ENCODE results near the gene COL21A1.

The COL21A1 gene

DNA sequence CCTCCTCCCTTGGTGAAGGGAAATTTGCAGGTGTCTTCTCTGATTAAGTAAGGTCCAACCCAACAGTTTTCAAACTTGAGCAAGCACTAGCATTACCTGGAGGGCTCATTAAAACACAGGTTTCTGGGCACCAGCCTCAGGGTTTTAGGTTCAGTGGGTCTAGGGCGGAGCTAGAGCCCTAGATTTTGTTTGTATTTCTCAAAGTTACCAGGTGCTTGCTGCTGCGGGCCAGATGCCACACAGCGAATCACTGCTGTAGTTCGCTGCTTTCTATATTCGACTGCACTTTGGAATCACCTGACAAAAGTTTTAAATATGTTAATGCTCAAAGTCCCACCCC lies 869 bp downstream of the COL21A1 start:
- DNase-seq = no peak

DNA sequence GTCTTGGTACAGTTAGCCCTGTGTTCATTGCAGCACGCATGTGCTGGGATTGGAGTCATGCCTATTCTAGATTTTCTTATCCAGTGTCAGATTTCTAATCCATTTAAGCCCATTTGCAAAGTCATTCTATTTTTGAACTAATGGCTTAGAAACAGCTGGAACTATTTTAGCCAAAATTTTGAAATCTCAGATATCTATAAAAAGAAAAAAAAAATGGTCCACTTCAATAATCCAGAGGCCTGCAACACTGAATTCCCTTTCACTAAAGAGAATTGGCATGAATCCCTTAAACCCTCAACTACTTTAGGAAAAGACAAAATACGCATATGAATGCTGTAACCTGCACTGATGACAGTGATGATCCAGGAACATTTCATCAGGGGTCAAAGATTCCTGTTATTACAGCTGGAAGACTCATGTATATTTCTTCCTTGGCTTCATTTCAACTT lies 1.5 kb downstream of the COL21A1 start:
- DNase-seq = no peak

DNA sequence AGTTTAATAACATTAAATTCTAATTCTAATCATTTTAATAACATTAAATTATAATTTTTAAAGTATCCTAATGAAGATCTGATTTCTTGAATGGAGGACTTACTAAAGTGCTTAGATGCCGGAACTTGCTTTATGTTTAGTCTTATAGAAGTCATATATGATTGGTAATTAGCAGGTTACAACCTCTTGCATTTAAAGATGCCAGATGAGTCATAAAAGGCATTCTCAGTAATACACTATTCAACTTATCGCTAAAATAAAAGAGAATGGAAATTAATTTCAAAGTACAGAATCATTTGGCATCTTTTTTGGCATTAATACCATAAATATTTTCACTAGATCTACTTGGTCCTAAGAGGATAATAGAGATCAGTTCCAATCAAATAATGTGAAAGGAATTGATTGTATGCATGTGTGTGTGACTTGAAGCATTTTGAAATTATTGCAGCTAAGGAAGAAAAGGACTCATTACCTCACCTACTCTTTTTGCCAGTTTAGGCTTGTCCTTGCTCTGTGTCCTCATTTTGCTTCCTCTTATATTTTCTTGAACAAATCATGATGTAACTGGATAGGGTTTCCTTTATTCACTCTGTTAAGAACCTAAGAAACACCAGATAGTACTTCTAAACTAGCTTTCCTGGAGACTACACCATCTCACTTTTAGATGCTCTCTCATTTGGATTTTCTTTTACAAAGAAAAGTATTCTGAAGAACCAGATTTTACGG lies 2.7 kb downstream of the COL21A1 start:
- DNase-seq = no peak

DNA sequence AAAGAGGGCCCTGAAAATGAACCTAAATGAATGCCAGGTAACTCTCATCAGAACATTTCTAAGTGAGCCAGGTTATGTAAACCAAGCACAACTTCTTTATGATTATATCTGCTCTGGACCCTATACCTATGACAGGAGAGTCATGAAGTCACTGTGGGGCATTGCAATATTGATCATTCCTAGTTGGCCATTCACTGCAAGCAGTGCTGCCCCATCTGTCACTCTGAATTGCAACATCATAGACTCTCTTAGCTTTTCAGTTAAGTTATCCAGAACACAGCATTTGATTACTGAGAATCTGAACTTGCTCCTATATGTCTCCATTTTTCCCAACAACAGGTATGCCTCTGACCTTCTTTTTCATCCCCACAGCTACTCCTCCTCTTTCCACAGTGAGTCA lies 3.3 kb downstream of the COL21A1 start:
- no peak for DNase-seq

DNA sequence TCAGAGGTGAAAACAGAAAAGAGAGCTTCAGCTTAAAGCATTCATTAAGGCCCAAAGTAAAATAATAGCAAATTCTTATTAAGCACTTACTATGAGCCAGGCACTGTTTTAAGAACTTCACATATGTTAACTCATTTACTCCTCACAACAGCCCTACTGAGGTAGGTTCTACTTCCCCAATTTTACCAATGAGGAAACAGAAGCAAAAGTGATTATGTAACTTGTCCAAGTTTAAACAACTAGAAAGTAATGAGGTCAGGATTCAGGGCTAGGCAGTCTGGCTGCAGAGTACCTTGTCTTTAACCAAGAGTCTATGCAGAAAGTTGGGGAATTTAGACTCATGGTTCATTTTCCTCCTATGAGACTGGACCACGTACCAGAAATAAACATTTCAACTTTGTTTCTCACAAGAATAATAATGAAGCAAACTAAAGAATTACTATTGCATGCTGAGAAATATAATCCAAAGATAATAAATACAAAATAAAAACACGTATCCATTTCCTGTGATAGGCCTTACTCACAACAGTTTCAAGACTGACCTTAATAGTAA lies 3.8 kb downstream of the COL21A1 start:
- no peak for DNase-seq

GRCh38 chr6:56242346-56242745 lies 5.0 kb downstream of the COL21A1 start:
- DNase-seq = no peak

DNA sequence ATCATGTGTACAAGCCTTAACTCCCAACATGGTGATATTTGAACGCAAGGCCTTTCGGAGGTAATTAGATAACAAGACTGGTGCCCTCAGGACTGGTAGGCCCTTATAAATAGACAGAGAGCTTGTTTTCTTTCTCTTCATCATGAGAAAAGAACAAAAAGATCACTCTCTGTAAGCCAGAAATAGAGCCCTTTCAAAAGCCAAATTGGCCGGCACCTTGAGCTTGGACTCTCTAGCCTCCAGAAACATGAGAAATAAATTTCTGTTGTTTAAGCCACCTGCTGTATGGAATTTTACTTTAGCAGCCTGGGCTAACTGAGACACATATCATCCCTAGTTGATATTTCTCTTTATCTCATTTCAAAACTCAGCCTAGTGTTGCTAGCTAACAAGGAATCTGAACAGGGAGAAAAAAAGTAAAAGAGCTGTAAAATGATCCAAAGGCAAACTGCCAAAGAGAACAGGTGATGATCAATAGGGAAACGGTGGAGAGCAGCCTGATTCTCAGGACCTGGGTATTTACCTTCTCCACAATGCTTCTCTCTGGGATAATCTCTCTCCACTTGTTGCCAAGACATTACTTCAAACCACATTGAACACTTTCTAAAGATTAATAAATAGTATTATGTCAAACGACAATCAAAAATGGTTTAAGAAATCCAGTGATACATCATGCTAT lies 6.1 kb downstream of the COL21A1 start:
- no peak for DNase-seq

DNA sequence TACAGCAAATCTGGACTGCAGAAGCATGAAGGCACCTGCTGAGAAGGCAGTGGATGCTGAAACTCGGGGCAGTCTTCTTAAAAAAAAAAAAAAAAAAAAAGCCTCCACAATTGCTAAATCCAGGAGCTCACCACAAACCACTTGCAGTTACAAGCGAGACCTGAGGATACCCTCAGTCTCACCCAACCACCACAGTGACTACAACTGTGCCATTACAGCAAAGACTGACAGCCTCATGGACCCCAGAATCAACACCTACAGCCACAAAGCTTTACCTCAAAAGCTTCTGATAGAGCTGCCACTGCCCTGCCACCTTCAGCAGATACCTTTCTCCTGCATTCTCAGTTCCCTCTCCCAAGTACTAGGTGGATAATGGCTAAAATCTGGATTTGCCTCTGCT lies 9.0 kb downstream of the COL21A1 start:
- no peak for DNase-seq

DNA sequence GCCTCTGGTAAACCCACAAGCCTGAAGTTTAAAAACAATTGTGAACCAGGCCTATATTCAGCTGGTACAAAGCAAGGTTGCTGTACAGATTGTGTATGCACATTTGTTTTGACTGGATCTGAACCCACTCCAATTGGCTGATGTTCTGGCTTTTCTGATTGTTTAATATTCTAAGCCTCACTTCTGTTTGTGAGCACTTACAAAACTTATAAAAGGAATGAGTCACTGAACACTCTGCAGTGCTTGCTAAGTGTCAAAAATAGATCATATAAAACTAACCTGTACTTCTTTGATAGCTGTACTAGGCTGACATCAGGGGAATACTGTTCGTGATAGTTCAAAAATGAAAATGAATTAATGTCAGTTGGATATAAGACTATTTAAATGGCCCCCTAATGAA lies 12.1 kb downstream of the COL21A1 start:
- peak in 1 of 56 donors; percentile 14 for DNase-seq

GRCh38 chr6:56232436-56232835 lies 14.9 kb downstream of the COL21A1 start:
- DNase-seq = no peak

GRCh38 chr6:56231827-56232226 lies 15.6 kb downstream of the COL21A1 start:
- DNase-seq = no peak

GRCh38 chr6:56230976-56231566 lies 16.3 kb downstream of the COL21A1 start:
- DNase-seq = no peak

- no peak for DNase-seq
Measured at GRCh38 chr6:56227071-56227879, 20.1 kb downstream of the COL21A1 start.

DNA sequence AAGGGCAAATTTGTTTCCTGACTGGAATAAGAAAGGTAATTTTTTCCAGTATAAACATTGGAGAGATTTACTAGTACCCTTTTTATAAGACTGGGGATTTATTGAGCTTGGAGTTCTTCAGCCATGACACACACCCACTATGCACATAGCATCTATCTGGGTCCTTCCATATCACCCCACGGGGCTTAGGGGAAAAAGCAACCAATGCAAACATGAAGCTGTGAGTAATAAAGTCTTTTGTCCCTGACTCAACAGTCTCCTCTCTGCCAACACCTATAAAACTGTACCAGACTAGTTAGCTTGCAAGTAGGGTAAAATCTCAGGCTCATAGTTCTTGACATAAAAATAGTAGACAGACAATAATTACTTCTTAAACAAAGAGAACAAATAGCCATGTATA lies 23.4 kb downstream of the COL21A1 start:
- no peak for DNase-seq

DNA sequence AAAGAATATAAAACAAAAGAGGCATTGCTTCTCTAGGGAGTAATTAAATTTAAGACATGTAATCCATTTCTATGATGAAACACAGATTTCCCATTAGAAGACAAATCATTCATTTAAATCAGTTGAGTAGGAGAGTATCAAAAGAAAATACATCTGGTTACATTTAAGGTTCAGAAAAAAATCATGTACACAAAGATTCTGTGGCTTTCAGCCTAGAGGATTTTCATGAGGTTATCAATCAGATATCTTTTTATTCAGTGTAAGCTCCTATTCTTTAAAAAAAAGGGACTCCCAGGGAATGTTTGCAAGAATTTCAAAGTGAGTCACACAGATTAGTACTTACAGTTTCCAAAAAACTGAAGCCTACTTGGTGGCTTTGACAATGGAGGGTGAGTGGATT lies 24.9 kb downstream of the COL21A1 start:
- no peak for DNase-seq

DNA sequence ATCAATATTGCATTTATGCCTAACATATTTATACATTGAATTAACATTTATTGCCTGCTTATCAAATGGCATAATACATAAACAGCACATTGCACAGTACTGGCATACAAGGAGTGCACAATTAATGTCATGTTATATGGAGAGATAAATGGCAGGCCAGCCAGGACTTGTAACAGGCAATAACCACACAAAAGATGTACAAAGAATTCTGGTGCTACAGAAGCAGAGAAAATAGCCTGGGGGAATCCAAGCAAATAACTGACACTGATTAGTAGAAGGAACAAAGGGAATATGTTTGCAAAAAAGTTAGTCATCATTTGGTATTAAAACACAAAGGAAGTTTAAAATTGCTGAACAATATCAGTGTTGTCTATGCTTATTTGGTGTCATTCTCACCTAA lies 27.3 kb downstream of the COL21A1 start:
- DNase-seq = no peak

GRCh38 chr6:56214703-56215101 lies 32.7 kb downstream of the COL21A1 start:
- DNase-seq = no peak

DNA sequence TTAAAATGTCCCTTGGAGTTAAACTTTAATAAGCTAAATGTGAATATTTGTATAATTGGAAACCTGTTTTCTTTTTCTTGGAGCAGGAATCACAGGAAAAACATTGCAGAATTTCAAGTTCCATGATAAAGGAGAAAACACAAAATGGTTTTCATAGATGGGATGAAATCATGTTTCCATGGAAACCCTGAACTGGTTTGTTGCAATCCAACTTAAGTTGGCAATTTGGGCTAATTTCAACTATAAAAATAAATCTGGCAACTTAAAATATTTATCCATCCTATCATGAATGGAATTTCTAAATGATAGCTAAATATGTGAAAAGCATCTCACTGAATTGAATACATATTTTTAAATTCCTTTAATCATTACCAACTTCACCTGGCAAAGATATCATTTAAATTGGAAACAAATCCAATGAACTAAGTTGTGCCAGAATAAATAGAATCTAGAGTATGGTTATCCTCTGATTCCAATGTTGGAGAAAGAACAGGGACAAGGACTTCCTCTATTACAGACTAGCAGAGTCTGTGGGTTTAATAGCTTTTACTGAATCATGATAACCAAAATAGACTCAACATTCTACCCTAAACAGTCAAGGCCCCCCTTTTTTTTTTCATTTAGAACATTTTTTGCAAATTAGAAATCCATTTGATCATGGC lies 33.2 kb downstream of the COL21A1 start:
- no peak for DNase-seq

DNA sequence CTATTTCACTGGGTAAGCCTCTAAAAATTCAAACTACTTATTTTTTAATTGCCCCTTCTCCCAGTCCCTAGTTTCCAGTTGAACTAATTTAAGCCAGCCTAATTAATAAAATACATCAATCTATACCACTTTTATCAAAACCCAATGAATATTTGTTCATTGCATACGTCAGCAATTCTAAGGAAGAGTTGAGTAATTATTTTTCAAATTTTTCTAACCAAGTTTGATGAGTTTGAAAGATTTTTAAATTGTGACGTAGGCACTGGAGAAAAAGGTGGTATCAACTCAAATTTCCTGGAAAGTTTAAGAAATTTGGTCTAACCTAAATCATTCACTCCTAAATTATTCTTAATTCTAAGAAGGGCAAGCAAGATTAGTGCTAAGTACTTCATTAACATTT lies 35.7 kb downstream of the COL21A1 start:
- no peak for DNase-seq

DNA sequence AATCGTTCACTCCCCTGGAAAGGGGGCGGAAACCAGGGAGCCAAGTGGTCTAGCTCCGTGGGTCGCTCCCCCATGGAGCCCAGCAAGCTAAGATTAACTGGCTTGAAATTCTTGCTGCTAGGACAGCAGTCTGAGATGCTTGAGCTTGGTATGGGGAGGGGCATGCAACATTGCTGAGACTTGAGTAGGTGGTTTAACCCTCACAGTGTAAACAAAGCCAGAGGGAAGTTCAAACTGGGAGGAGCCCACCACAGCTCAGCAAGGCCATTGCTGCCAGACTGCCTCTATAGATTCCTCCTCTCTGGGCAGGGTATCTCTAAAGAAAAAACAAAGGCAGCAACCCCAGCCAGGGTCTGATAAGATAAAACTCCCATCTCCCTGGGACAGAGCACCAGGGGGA lies 43.2 kb downstream of the COL21A1 start:
- no peak for DNase-seq

- DNase-seq = peak in 5 of 56 donors; percentile 1 to 4 (median 1)
Measured at GRCh38 chr6:56199956-56200355, 47.4 kb downstream of the COL21A1 start.
